CD4-positive, alpha-beta T cell treated with Interleukin-6 for 4 hours (primary cell): Measurements from ENCODE around the gene BORCS5.

ENCODE experiments used
- DNase-seq: peaks from one replicate; pipeline ENCODE4 v3.0.0-alpha.2; 2020; ENCODE audit warnings: mixed read lengths

The BORCS5 gene

DNA sequence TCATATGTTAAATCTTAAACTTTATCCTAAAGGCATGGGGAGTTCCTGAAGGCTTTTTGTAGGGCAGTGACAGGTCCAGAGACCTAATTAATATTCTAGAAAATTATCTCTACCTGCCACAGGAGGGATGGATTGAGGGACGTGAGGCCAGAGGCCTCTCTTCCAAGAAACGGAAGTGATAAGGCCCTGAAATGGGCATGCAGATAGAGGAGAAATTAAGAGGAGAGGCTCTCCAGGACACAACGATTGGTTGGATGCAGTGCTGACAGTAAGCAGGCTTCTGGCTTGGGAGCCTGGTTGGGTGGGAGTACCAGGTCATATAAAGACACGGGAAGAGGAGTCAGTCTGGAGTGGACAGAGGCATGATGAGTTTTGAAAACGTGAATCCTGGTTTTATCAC, 3.1 kb upstream of the BORCS5 start:
- DNase-seq: no peak

DNA sequence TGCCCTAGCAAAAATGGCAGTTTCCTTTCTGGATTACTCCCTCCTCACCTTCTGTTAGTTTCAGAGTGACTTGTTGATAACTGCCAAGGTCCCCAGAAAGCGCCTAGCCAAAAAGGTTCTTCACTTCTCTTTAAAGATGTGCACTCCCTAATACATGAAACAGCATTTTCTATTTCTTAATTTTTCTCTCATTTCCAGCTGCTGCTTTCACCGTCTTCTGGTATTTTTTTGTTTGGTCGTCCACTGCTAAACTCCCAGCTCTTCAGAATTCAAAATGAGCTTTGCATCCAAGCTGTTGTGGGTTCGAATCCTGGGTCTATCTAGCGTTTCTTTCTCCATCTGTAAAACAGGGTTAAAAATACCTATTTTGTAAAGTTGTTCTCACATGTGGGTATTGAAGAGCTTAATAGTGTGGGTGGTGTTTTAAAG, 397 bp upstream of the BORCS5 start:
- DNase-seq: no peak

DNA sequence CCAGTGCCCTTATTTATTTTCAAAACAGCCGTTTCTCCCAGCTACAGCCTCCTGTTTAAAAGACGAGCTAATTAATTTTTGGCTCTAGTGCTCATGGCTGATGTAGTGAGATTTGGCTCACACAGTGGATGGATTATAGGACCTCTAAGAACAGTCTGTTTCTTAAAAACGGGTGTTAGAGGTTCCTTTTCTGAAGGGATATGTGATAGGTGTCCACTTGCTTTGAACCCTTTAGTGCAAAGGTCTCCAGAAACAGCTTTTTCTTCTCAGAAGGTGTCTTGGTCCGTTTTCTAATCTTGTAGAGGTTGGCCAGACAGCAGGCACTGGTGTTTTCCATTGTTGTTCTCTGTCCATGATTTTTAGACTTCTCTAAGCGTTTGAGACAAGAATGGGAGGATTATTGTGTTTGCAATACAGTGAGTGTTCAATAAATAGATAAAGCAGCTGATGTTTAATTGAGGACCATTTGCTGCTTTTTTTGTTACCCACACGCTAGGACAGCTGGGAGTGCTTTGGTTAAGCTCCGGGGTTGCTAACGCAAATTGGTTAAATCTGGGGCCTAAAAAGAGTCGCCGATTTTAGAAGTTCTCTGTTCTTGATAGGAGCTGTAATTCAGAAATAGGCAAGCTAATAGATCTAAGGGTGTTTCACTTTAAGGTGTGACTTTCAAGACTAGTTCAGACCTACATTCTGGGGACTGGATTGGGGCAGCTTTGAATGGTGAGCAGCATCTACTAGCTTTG, 1.0 kb downstream of the BORCS5 start:
- DNase-seq: peak; percentile 17

DNA sequence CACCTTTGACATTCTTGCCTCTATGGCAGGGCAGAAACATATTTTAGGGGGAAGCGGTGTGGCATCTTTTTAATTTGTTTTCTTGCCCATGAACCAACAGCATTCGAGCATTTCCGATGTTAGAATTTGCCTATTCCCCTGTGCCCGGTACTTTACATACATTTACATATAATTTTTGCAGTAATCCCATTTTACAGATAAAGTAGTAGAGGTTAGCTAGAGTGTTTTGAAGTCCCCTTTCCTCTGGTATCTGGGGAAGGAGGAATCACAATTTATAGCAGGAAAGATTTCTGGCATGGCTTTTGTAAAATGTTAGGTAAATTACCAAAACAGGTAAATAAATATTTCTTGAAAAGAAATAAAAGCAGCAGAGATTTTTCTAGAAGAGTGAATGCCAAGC, 1.6 kb downstream of the BORCS5 start:
- DNase-seq: no peak

DNA sequence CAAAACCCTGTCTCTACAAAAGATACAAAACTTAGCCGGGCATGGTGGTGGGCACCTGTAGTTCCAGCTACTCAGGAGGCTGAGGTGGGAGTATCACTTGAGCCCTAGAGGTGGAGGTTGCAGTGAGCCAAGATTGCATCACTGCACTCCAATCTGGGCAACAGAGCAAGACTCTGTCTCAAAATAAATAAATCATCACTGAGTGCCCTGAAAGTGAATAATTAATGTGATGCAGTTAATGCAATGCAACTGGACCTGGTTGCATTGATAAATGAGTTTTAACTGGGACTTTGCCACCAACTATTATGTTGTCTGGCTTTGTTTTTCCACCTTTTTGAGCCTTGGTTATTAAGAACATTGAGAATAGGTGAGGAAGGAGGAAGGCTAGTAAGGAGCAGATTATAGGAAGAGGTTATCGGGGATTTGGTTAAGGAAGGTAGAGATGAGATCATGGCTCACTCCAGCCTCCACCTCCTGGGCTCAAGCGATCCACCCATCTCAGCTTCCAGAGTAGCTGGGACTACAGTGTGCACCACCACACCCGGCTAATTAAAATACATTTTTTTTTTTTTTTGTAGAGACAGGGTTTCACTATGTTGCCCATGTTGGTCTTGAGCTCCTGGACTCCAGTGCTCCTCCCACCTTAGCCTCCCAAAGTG, 8.0 kb downstream of the BORCS5 start:
- no peak for DNase-seq

DNA sequence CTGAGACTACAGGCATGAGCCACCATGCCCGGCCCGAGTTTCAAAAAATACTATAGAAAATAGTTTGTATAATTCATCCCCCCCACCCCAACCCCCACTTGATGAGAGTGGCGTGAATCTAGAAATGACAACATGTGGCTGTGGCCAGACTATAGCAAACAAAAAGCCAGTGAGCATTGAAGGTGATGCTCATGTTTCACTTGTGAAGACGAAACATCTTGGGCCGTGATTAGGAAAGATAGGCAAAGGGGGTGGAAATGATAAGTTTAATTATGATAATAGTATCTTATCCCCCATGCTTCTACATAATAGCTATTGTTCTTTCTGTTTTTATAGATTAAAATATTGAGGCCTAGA, 8.5 kb downstream of the BORCS5 start:
- no peak for DNase-seq

DNA sequence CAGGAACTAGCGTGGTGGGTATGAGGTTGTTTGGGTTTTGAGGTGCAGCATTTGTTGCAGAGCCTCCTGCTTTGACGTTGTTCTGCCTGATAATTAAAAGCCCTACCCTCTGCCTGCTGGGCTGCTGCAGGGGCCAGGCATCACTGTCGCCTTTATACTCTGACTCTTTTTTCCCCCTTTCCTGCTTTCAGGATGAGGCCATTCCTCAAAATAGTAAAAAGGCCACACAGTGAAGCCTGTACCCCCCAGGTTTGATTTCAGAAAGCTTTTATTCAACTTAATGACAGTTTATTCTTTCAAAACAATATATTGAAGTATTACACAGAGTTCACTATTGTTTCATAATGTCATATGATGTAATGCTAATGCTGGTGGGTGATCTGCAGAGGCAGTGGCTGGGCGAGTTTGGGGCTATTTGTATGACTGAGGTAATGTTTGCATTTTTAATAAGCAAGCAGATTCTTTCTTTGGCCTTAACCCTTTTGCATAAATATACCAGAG, 9.1 kb downstream of the BORCS5 start:
- DNase-seq: no peak

DNA sequence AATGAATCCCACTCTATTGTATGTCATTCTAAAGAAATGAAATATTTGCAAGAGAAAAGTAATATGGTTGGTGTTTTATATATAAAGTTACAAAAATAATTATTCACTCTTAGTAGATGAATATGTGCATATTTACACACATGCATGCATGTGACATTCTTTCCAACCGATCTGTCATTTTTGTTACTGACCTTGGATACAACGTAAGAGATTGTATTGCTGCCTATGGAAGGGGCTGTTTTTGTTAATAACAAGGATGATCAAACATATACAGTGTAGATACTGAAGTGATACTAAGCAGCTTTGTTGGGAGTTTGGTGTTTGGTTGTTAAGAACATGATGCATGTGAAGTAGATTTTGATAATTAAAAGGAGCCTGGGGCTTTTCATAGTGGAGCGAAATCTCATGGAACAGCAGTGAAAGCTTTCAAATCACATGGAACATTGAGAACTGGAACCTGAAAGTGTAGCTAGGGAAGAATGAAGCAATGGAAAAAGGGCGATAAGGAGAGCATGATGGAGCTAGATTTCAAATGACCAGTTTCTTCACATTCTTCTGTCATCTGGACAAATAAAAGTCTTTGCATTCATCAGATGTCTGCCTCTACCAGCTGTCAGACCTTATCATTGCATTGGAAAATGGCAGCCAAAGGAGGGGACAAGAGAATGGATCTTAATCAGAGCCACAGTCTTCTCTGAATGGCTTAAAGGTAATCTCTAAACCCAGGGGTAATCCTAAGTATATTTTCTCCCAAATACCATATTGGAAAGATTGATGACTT, 10.0 kb downstream of the BORCS5 start:
- DNase-seq: no peak

DNA sequence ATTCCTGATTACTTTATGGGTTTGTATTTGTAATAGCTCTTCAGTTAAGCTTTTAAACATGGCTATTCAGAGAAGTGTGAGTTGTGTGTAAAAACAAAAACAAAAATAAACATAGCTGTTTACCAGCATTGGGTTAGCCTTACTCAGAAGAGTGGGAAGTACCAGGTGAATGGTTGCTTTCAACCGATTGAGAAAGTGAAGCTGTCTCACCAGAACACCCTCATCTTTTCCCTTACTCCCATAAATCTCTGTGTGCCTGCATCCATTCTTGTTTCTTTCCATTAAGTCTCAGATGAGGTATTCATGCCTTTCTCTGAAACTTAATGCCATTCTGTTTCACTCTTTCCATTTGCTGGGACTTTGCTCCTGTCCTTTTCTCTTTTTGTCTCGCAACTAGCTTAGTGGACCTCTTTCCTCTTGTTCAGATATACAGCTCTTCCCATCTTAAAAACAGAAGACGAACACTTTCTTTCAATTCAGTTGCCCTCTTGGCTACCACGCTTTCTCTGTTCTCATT, 10.7 kb downstream of the BORCS5 start:
- DNase-seq: no peak

DNA sequence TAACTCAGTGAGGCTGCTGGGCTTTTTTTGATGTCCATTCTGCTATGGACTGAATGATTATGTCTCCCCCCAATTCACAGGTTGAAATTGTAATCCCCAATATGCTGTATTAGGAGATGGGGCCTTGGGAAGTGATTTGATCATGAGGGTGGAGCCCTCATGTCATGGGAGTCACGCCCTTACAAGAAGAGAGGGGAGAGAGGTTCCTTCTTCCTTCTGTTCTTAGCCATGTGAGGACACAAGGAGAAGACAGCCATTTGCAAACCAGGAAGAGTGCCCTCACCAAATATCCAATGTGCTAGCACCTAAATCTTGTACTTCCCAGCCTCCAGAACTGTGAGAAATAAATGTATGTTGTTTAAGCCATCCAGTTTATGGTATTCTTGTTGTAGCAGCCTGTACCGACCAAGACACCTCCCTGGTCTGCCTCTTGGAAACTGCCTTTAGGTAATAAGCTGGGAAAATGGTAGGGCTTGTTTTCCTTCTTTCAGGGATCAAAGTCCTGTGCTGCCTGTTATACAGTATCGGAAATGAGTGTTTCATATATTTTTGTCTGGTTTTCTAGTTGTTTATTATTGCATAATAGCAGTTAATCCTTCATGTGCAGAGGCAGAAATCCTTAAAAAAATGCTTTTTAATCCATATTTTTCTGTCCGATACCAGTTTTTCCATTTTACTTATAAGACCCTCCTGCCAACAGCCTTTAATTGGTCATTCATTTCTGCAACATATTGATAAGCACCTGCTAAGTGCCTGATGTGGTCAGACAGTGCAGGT, 16.3 kb downstream of the BORCS5 start:
- no peak for DNase-seq

DNA sequence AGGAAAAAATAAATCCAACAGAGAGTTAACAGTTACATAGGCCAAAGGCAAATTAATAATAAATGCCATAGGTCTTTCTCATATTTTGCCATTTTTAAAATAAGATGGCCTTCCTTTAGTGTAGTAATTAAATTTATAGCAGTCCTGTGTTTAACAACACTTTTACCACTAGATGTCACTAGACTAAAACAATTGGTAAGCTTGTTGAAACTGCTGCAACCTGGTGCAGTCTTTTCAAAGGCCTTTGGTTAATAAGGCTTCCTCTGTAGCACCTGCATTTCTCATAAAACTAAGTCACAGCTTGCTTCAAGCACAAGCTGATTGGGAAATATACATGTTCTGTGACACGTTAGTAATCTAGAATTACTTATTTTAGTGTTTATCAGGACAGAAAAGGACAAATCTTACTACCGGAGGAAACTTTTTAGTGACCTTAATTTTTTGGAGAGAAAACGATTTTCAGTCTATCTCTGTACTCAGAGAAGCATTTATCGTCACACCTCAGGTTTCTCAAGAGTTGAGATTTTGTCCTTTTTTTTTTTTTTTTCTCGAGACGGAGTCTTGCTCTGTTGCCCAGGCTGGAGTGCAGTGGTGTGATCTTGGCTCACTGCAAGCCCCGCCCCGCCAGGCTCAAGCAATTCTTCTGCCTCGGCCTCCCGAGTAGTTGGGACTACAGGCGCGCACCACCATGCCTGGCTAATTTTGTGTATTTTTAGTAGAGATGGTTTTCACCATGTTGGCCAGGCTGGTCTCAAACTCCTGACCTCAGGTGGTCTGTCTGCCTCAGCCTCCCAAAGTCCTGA, 20.0 kb downstream of the BORCS5 start:
- DNase-seq: peak; percentile 43

DNA sequence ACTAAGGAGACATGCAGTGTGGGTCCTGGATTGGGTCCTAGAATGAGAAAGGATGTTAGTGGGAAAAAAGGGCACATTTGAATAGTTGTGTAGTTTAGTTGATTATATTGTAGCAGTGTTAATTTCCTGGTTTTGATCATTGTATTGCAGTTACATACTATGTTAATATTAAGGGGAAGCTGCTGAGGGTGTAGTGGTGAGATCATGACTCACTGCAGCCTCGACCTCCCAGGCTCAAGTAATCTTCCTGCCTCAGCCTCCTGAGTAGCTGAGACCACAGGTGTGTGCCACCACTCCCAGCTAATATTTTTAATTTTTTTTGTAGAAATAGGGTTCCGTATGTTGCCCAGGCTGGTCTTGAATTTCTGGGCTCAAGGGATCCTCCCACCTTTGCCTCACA, 21.7 kb downstream of the BORCS5 start:
- DNase-seq: peak; percentile 43

DNA sequence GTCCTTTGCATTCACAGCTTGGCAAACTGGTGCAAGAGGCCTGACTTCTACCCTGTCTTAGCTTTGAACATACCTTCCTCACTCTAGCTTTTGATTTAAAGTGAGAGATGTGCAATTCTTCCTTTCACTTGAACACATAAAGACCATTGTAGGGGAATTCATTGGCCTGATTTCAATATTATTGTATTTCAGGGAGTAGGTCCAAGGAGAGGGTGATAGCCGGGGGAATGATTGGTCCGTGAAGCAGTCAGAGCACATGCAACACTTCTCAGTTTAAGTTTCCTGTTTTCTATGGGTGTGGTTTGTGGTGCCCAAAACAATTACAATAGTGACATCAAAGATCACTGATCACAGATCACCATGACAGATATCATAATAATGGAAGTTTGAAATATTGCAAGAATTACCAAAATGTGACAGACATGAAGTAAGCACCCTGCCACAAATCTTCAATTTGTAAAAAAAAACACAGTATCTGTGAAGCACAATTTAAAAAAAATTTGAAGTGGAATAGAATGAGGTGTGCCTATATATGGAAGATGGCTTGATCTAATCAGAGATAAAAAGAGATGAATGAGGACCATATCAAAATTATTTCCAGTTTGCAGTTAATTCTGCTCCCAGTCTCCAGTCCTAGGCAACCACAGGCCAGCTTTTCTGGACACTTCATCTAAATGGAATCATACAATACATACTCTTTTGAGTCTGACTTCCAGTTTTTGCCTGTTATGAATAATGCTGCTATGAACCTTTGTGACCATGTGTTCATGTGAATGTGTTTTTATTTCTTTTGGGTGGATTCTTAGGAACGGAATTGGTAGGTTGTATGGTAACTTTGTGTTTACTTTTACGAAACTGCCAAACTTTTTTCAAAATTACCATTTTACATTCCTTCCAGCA, 23.2 kb downstream of the BORCS5 start:
- DNase-seq: peak; percentile 45

DNA sequence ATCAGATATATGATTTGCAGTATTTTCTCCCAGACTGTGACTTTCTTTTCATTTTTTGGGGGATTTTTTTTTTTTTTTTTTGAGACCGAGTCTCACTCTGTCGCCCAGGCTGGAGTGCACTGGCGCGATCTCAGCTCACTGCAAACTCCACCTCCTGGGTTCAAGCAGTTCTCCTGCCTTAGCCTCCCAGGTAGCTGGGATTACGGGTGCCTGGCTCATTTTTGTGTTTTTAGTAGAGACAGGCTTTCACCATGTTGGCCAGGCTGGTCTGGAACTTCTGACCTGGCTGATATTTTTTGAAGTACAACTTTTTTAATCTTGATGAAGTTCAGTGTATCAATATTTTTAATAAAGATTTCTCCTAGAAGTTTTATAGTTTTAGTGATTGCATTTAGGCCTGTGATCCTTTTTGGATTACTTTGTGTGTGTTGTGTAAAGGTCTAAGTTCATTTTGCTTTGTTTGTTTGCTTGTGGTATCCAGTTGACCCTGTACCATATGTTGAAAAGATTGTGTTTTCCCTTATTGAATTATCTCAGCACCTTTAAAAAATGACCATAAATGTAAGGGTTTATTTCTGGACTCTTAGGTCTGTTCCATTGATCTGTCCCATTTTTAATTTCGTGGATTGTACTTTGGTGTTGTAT, 24.2 kb downstream of the BORCS5 start:
- DNase-seq: no peak

DNA sequence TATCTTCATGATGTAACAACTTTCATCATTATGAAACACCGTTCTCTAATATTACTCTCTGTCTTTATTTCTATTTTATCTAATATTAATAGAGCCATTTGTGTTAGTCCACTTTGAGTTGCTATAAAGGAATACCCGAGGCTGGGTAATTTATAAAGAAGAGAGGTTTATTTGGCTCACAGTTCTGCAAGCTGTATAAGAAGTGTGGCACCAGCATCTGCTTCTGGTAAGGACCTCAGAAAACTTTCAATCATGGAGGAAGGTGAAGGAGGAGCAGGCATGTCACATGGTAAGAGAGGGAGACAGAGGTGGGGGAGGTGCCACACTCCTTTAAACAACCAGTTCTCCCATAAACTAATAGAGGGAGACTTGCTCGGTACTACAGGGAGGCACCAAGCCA, 25.1 kb downstream of the BORCS5 start:
- DNase-seq: no peak

DNA sequence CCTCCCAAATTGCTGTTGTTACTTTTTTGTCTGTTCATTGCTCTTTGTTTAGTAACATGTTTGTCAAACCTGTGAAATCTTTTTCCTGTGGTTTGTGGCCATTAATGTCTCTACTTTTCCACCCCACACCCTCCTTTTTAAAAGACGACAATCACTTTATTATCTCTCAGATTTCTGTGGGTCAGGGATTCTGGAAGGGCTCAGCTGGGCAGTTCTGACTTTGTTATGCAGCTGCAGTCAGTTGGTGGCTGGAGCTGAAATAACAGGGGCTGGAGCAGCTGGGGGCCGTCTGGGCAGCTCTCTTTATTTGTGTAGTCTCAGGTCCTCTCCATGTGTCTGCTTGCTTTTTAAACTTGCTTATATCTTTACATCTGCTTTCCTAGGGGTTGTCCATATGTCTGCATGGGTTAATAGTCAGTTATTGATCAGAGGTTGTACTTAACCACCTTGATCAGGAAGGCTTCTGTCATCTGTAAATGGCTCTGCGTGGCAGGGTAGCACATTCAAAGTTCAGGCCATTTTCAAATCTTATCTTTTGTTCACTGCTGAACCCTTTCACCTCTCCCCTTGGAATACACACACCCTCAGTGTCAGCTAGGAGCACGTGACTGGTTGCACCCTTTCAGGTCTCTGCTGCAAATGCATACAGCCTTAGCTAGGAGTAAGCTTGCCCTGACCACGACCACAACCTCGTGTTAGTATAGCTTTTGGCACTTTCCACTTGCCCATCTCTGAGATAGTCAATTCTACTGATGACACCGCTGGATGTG, 27.9 kb downstream of the BORCS5 start:
- DNase-seq: peak; percentile 31

DNA sequence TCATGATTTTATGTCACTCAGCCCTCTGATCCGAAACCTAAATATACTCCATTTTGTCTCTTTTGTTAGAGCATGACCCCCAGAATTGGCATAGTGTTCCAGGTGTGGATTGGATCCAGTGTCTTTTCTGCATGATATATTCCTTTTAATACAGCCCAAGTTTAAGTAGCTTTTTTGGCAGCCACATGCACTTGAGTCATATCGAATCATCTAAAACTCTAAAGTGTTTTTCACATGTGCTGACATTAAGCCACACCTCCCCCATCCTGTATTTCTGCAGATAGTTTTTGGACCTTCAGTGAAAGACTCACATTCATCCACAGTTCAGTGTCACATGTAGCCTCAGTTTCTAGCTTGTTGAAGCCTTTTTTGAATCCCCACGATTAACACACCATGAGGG, 30.6 kb downstream of the BORCS5 start:
- peak; percentile 46 for DNase-seq

DNA sequence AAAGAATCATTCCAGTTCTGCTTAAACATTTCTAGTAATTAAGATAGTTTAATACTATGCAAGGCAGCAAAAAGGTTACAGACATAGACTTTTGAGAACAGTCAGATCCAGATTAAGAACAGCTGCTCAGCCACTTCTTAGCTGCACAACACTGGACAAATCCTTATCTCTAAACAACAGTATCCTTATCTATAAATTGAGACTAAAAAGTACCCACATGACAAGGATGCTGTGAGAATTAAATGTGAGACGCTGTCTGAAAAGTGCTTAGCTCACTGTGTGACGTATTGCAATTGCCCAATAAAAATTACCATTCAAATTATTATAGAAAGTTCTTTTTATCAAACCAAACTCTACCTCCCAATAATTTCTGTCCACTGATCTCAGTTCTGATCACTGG, 35.5 kb downstream of the BORCS5 start:
- no peak for DNase-seq

DNA sequence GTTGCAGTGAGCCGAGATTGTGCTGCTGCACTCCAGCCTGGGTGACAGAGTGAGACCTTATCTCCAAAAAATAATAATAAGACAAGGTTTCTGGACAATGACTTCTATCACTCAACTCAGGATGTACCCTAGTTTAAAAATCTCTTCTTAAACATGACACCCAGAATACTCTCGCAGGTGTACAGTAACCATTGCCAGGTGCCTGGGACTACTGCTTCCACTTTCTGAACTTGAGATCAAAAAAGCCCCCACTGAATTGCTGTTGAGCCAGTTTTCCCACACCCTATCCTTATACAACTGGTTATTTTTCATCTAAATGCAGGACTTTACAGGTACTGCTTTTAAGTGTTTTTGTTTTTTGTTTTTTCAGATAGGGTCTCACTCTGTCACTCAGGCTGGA, 36.3 kb downstream of the BORCS5 start:
- no peak for DNase-seq
